Hematopoietic multipotent progenitor cell treated with erythropoietin and hydrocortisone succinate and interleukin-3 and kit ligand, for 17 days (in vitro differentiated cells): ENCODE results near the gene ANKRD13D.

Experiments used
- DNase-seq: peaks from one replicate; pipeline ENCODE4 v3.0.0-alpha.2; 2015; ENCODE audit warnings: low spot score

The ANKRD13D gene

DNA sequence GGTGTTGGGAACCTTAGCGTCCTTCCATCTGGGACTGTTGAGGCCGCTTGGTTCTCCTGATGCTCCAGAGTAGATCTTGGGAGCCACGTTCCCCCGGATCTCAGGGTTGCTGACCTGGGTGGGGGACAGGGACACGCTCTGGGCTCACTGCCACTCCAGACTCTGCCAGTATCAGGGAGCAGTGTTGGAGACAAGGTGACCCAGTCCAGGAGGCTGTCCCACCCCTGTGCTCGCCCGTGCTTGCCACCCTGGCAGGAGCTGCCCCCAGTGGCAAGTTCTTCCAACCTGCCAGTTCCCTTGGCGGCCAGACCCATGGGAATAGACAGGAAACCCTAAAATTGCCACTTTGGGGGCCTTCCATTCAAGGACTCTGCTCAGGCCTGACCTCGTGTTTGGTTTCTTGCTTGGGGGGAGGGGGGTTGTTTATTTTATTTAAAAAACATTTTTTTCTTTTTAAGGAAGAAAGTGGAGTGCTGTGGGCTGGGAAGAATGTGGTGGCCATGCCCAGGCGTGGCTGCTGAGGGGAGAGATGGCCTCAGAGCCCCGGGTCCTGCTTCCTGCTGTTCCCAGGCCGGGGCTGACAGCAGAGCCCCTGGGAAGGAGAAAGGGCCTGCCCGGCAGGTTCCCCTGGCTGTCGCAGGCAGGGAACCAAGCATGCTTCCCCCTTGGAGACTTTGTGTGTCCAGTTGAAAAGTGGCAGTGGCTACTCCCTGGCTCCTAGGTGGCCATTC, 15.7 kb upstream of the ANKRD13D start:
- no peak for DNase-seq

DNA sequence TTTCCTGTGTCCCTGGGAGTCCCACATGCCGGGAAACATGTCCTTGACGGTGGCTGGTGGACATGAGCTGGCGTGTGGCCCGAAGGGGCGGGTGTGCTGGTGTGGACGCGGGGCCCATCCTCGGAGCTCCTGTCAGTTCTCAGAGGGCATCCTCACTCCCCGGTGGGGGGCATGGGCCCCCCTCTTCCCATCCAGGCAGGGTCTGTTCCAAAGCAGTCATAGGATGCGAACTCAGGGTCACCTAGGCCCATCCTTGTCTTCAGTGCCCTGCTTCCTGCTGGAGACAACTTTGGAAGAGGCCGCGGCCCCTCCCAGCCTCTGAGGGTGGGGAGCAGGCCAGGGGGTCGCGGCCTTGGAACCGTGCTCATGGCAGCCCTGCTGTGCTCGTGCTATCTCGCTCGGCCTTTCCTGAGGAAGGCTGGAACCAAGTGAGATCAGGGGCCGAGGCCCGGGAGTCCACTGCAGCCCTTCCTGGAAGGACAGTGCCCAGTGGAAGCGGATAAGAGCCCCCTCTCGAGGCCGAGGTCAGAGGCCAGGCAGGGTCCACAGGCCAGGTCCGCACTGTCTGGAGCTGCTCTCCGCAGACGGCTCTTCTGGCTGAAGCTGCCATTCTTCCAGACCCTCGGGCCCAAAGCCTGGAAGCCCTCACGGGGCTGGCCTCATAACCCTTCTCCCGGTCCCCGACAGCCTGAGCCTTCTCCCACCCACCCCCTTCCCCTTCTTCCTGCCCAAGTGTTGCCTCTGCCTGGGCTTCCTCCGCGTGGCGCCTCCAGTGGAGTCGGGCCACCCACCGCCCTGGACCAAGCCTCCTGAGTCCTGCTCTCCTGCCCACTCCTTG, 14.1 kb upstream of the ANKRD13D start:
- DNase-seq = no peak

DNA sequence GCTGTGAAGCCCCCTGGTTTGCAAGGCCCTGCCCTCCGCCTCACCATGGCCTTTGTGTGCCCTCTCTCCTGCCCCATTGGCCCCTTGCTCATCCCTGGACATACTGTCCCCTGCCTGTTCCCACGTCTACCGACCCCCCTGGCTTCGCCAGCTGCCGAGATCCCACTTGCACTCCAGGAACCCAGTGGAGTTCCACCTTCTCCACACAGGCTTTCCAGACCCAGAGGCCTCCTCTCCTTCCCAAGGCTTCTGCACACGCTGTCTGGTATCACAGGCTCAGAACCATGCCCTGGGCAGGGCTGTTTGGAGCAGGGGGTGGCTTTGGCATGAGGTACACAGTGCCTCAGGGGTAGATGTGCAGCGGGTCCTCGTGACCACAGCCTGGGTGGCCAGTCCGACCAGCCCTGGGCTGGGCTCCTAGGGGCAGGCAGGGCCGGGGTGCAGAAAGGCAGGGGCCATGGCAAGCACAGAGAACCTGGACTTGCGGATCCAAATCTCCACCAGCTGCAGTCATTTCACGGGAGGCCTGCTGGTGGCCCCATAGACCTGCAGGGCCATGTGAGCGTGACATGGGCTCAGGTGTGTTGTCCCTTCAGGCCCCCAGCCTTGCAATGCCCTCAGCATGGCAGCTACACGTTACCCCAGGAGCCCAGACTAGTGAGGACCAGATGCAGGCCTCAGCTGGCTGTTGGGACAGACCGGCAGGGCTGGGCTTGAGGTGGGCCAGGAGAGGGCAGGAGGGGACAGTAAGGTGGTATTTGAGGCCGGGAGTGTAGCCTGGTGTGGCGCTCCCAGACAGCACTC, 13.3 kb upstream of the ANKRD13D start:
- DNase-seq = no peak

GRCh38 chr11:67276781-67277230, 12.3 kb upstream of the ANKRD13D start:
- DNase-seq = peak; percentile 34

- peak; percentile 55 for DNase-seq
Measured at GRCh38 chr11:67277231-67277961, 11.7 kb upstream of the ANKRD13D start.

- no peak for DNase-seq
Measured at GRCh38 chr11:67278135-67278938, 10.8 kb upstream of the ANKRD13D start.

DNA sequence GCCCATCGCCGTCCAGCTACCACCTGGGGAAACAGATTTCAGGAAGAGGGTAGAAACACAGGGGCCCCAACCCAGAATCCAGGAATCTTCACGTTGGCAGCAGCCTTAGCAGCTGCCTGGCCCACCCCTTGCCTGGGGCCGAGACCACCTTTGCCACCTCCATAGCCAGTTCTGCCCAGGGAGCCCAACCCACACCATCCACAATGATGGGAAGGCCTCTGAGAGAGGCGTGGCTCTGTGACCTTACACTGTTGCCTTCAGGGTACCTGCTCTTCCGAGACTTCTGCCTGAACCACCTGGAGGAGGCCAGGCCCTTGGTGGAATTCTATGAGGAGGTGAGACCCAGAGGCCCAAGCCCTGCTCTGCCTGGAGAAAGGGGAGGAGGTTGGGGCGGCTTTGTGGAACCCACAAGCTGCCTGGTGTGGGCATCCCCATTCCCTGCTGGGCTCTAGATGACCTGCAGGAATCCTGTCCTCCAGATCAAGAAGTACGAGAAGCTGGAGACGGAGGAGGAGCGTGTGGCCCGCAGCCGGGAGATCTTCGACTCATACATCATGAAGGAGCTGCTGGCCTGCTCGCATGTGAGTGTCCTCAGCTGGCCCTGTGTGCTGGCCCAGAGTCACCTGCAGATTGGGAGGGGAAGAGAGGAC, 10.0 kb upstream of the ANKRD13D start:
- DNase-seq = no peak

- no peak for DNase-seq
Measured at GRCh38 chr11:67279589-67280340, 9.3 kb upstream of the ANKRD13D start.

- DNase-seq = no peak
Measured at GRCh38 chr11:67280341-67280787, 8.7 kb upstream of the ANKRD13D start.

GRCh38 chr11:67280788-67281551, 8.1 kb upstream of the ANKRD13D start:
- no peak for DNase-seq

- no peak for DNase-seq
Measured at GRCh38 chr11:67281552-67282150, 7.5 kb upstream of the ANKRD13D start.

GRCh38 chr11:67282155-67282875, 6.8 kb upstream of the ANKRD13D start:
- no peak for DNase-seq

- no peak for DNase-seq
Measured at GRCh38 chr11:67282876-67283371, 6.2 kb upstream of the ANKRD13D start.

DNA sequence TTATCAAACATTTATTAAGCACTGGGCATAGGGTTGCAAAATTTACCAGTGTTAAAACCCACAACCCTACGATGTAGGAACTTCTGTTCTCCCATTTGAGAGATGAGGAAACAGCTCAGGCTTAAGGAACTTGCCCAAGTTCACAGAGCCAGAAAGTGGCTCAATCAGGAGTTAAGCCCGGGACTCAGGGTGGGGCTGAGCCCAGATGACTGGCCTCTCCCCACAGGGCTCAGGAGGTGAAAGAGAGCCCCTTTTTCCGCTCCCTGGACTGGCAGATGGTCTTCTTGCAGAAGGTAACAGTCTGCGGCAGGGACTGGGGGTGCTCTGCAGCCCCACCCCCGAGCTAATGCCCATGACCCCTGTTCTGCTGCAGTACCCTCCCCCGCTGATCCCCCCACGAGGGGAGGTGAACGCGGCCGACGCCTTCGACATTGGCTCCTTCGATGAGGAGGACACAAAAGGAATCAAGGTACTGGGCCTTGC, 5.6 kb upstream of the ANKRD13D start:
- DNase-seq = no peak

DNA sequence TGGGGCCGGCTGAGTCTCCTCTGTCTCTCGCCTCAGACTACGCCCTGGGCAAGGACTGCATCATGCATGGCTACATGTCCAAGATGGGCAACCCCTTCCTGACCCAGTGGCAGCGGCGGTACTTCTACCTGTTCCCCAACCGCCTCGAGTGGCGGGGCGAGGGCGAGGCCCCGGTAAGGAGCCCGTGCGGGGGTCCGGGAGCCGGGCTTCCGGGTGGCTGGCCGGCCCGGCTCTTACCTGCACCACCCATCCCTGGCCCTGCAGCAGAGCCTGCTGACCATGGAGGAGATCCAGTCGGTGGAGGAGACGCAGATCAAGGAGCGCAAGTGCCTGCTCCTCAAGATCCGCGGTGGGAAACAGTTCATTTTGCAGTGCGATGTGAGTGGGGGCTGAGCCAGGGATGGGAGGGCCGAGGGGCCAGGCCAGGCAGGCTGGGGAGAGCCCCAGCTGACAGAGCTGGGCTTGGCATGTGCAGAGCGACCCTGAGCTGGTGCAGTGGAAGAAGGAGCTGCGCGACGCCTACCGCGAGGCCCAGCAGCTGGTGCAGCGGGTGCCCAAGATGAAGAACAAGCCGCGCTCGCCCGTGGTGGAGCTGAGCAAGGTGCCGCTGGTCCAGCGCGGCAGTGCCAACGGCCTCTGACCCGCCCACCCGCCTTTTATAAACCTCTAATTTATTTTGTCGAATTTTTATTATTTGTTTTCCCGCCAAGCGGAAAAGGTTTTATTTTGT, 4.1 kb upstream of the ANKRD13D start:
- no peak for DNase-seq
